Spinal cord (tissue), 10 donors: ENCODE results near the gene PLA2G2D. TPM values are rescaled to one million over a fixed set of nuclear protein-coding genes. Genes with fewer than 3 reads are reported as not detected.
A peak's percentile ranks its signal among the peaks of the same experiment; 100 is the strongest.

Source experiments
- DNase-seq, 6 donors: peaks; one replicate each; pipeline versions ENCODE4 v3.0.0 to v3.0.0-alpha.2; 2013 to 2015; ENCODE audit warnings: low spot score in 6 of 6, low read depth in 4 of 6
- H3K27ac ChIP-seq: one replicate; pipeline ENCODE4 v1.5.1; 2013; ENCODE audit warnings: low read depth, low read length, control low read depth
- H3K27me3 ChIP-seq: one replicate; pipeline ENCODE4 v1.6.1; 2013; ENCODE audit warnings: low read length; ENCODE audit not compliant: control insufficient read depth, insufficient read depth
- H3K36me3 ChIP-seq: one replicate; pipeline ENCODE4 v1.6.1; 2013; ENCODE audit warnings: low read length; ENCODE audit not compliant: control insufficient read depth, insufficient read depth
- H3K4me1 ChIP-seq: one replicate; pipeline ENCODE4 v1.6.1; 2013; ENCODE audit warnings: low read length; ENCODE audit not compliant: control insufficient read depth, insufficient read depth
- H3K4me3 ChIP-seq: one replicate; pipeline ENCODE4 v1.5.1; 2013; ENCODE audit warnings: low read depth, low read length, control low read depth
- H3K9me3 ChIP-seq: one replicate; pipeline ENCODE4 v1.6.1; 2013; ENCODE audit warnings: low read length; ENCODE audit not compliant: control insufficient read depth, insufficient read depth
- WGBS: methylation state at CpG from one replicate; pipeline ENCODE4 v1.1.5; 2013; ENCODE audit warnings: missing lambda C conversion rate; ENCODE audit not compliant: insufficient coverage; 5-methylcytosine and 5-hydroxymethylcytosine counted together
- polyA plus RNA-seq, 2 donors: library from polyadenylated mRNA; unstranded; fragments of 120-200 nt; gene quantifications; one replicate each; pipeline ENCODE4 v1.2.1, GENCODE V29; 2013; ENCODE audit not compliant: insufficient read length in 2 of 2
- total RNA-seq, 2 donors: library from RNA; depleted of rRNA in 1 of 2; stranded (reverse); fragments of 120-200 nt in 1 of 2; fragments of >200 nt in 1 of 2; gene quantifications; one replicate each; pipeline versions ENCODE4 v1.2.3 to v1.2.4, GENCODE V29; 2013 to 2014
- donor health status: healthy.

The PLA2G2D gene
- total and polyA plus RNA-seq, 4 donors = 0.10 to 0.18 TPM; not detected in 2

GRCh38 chr1:20074055-20074724, 45.1 kb downstream of the PLA2G2D start:
- peaks cover 9% of the 10 kb centered on the region for H3K4me1 ChIP-seq
- no peaks in the 10 kb centered on the region for H3K9me3 ChIP-seq
- no peak overlapping the region for H3K4me3 ChIP-seq
- H3K27me3 ChIP-seq = no peaks in the 10 kb centered on the region
- 86% methylated on average over 9 of the region's 11 CpGs for WGBS
- no peaks in the 10 kb centered on the region for H3K36me3 ChIP-seq
- H3K27ac ChIP-seq = no peak overlapping the region
- DNase-seq = no peak

- H3K27ac ChIP-seq = no peak overlapping the region
- DNase-seq = no peak
- H3K9me3 ChIP-seq = no peaks in the 10 kb centered on the region
- H3K27me3 ChIP-seq = no peaks in the 10 kb centered on the region
- no peak overlapping the region for H3K4me3 ChIP-seq
- peaks cover 9% of the 10 kb centered on the region for H3K4me1 ChIP-seq
- H3K36me3 ChIP-seq = no peaks in the 10 kb centered on the region
- 100% methylated on average over 1 of the region's 2 CpGs for WGBS
These were observed 46.1 kb downstream of the PLA2G2D start for GRCh38 chr1:20073256-20073655.

GRCh38 chr1:20072771-20073170, 46.6 kb downstream of the PLA2G2D start:
- H3K9me3 ChIP-seq = no peaks in the 10 kb centered on the region
- H3K27ac ChIP-seq = no peak overlapping the region
- no peaks in the 10 kb centered on the region for H3K27me3 ChIP-seq
- no peak for DNase-seq
- peaks cover 9% of the 10 kb centered on the region for H3K4me1 ChIP-seq
- 86% methylated on average over 4 of the region's 7 CpGs for WGBS
- H3K4me3 ChIP-seq = no peak overlapping the region
- no peaks in the 10 kb centered on the region for H3K36me3 ChIP-seq

GRCh38 chr1:20071416-20071815, 47.9 kb downstream of the PLA2G2D start:
- Histone ChIP-seq H3K27me3 (no peaks in the 10 kb centered on the region), H3K36me3 (no peaks in the 10 kb centered on the region), H3K9me3 (no peaks in the 10 kb centered on the region), H3K4me1 (peaks cover 9% of the 10 kb centered on the region), H3K27ac (no peak overlapping the region), H3K4me3 (no peak overlapping the region)
- DNase-seq = no peak
- WGBS = 96% methylated on average over 6 of the region's 6 CpGs

- no peak for DNase-seq
- Histone ChIP-seq H3K27me3 (no peaks in the 10 kb centered on the region), H3K9me3 (no peaks in the 10 kb centered on the region), H3K27ac (no peak overlapping the region), H3K36me3 (no peaks in the 10 kb centered on the region), H3K4me1 (peaks cover 9% of the 10 kb centered on the region), H3K4me3 (no peak overlapping the region)
- 97% methylated on average over 6 of the region's 10 CpGs for WGBS
These were observed 49.0 kb downstream of the PLA2G2D start for GRCh38 chr1:20070357-20070756.

- DNase-seq = peak in 4 of 6 donors; percentile 5 to 60 (median 16)
- WGBS = 48% methylated on average over 7 of the region's 7 CpGs
- peaks cover 9% of the 10 kb centered on the region for H3K4me1 ChIP-seq
- no peak within 1 kb of the TSS for H3K27ac ChIP-seq
- no peaks in the 10 kb centered on the region for H3K9me3 ChIP-seq
- H3K4me3 ChIP-seq = no peak within 1 kb of the TSS
- no peaks in the 10 kb centered on the region for H3K27me3 ChIP-seq
- no peaks in the 10 kb centered on the region for H3K36me3 ChIP-seq
These were observed 49.5 kb downstream of the PLA2G2D start, which contains the start of gene PLA2G5 for GRCh38 chr1:20069874-20070273. Gene PLA2G5 (plus strand): TSS chr1:20070194. CDS start chr1:20084831, 14,637 bp downstream.

GRCh38 chr1:20068722-20069121, 50.6 kb downstream of the PLA2G2D start:
- Histone ChIP-seq H3K4me1 (peaks cover 9% of the 10 kb centered on the region), H3K9me3 (no peaks in the 10 kb centered on the region), H3K4me3 (no peak overlapping the region), H3K27me3 (no peaks in the 10 kb centered on the region), H3K27ac (no peak overlapping the region), H3K36me3 (no peaks in the 10 kb centered on the region)
- no peak for DNase-seq
- no CpG with 5 or more reads among the region's 7 CpGs for WGBS

GRCh38 chr1:20063861-20064292, 55.5 kb downstream of the PLA2G2D start:
- H3K4me1 ChIP-seq = no peaks in the 10 kb centered on the region

More at GRCh38 chr1:20063861-20064292, 55.5 kb downstream of the PLA2G2D start:
- Histone ChIP-seq H3K27me3 (no peaks in the 10 kb centered on the region), H3K36me3 (no peaks in the 10 kb centered on the region), H3K27ac (no peak overlapping the region), H3K4me3 (no peak overlapping the region), H3K9me3 (no peaks in the 10 kb centered on the region)
- DNase-seq = no peak
- 56% methylated on average over 2 of the region's 2 CpGs for WGBS
